Superior temporal gyrus (tissue), 1 donor: Measurements from ENCODE around the gene DOCK2.
"Not testable (repeated sequence)": the region's sequence is repeated elsewhere in the genome, so short reads cannot be mapped to it uniquely, and the experiment has no call there.

Source experiments
- DNase-seq: peaks from one replicate; pipeline ENCODE4 v3.0.0-alpha.2; 2016; ENCODE audit errors: extremely low spot score

DOCK2 gene

GRCh38 chr5:169756071-169756765 lies 119.1 kb downstream of the DOCK2 start:
- DNase-seq, result no peak

- DNase-seq, result no peak
Measured at GRCh38 chr5:169757016-169757415, 119.9 kb downstream of the DOCK2 start.

- no peak for DNase-seq
Measured at GRCh38 chr5:169758886-169759285, 121.8 kb downstream of the DOCK2 start.

GRCh38 chr5:169760229-169760628 lies 123.2 kb downstream of the DOCK2 start:
- DNase-seq, result no peak

GRCh38 chr5:169762338-169763095 lies 125.4 kb downstream of the DOCK2 start:
- DNase-seq, result no peak

GRCh38 chr5:169763376-169764017 lies 126.4 kb downstream of the DOCK2 start:
- DNase-seq, result no peak

GRCh38 chr5:169764018-169764378 lies 126.9 kb downstream of the DOCK2 start:
- no peak for DNase-seq

- DNase-seq, result no peak
Measured at GRCh38 chr5:169765176-169765996, 128.3 kb downstream of the DOCK2 start.

- DNase-seq, result not testable (repeated sequence)
Measured at GRCh38 chr5:169766943-169767342, 129.9 kb downstream of the DOCK2 start.

- DNase-seq, result no peak
Measured at GRCh38 chr5:169767938-169768337, 130.9 kb downstream of the DOCK2 start.

GRCh38 chr5:169768416-169768815 lies 131.3 kb downstream of the DOCK2 start:
- no peak for DNase-seq

GRCh38 chr5:169770109-169770508 lies 133.0 kb downstream of the DOCK2 start:
- no peak for DNase-seq

- no peak for DNase-seq
Measured at GRCh38 chr5:169772256-169772655, 135.2 kb downstream of the DOCK2 start.

GRCh38 chr5:169772688-169773087 lies 135.6 kb downstream of the DOCK2 start:
- no peak for DNase-seq

GRCh38 chr5:169777159-169777558 lies 140.1 kb downstream of the DOCK2 start:
- no peak for DNase-seq

GRCh38 chr5:169778622-169779596 lies 141.8 kb downstream of the DOCK2 start:
- no peak for DNase-seq

- no peak for DNase-seq
Measured at GRCh38 chr5:169781420-169782345, 144.6 kb downstream of the DOCK2 start.

- no peak for DNase-seq
Measured at GRCh38 chr5:169785771-169786618, 148.9 kb downstream of the DOCK2 start.

- DNase-seq, result no peak
Measured at GRCh38 chr5:169788168-169788567, 151.1 kb downstream of the DOCK2 start.
